Skin epidermis (tissue), 12 donors: ENCODE results near the gene FICD.
"Not testable (repeated sequence)": the region's sequence is repeated elsewhere in the genome, so short reads cannot be mapped to it uniquely, and the experiment has no call there.

Experiments
- H3K27ac ChIP-seq, 21 experiments: fragments of 200-600 bp; sonication (generic) in 11 of 21; one replicate each; pipeline ENCODE4 v1.5.0; 2020; ENCODE audit warnings: mild to moderate bottlenecking in 3 of 21, inconsistent platforms in 2 of 21, moderate library complexity in 2 of 21
- H3K4me3 ChIP-seq, 7 experiments: fragments of 200-600 bp; sonication (generic) in 2 of 7; one replicate each; pipeline ENCODE4 v1.5.0; 2020; ENCODE audit warnings: inconsistent platforms in 2 of 7, mild to moderate bottlenecking in 2 of 7, moderate library complexity in 1 of 7

Gene FICD

DNA sequence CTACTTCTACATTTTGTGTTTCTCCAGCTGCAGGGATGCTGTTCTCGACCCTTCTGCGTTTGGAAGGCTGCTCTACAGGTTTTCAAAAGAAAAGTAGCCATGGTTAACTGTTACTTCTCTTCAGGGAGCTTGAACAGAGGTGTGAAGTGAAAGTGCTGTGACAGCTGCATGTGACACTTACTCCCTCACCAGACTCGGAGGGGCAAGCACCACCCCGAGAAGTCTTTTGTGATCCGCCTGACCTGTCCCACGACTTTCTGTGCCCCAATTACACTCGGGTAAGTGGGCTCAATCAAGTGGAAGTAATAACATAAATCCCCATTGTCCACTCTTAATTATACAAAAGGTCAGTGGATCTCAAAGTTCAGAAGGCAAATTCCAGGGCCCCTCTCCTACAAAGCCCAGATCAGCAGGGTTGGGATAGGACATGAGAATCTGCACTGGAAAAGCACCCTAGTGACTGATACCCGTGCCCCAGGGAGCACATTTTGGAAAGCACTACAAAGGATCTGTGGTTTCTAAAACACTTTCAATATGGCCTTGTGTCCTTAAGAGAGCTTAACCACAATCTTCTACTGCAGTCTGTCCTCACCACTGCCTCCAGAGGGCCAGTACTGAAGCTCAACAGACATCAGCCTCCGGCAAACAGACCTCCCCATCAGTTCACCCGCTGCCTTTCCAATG lies 11.5 kb downstream of the FICD start:
- H3K4me3 ChIP-seq = no peak overlapping the region
- H3K27ac ChIP-seq = no peak overlapping the region

DNA sequence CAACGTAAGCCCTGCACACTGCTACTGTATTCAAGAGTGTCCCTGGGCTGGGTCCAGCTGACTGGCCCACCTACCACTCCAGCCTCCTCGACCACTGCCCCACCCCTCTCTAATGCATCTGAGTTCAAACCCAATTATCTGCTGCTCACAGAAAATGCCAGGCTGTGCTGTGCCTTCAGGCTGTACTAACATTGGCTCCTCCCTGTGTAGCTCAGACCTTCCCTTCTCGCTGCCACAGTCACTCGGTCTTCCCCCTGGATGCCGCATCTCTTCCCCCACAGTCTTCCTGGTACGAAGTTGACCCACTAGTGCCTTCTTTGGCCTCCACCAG lies 12.1 kb downstream of the FICD start:
- Histone ChIP-seq H3K27ac (peak overlapping the region in 1 of 21 experiments; percentile 36), H3K4me3 (no peak overlapping the region)

DNA sequence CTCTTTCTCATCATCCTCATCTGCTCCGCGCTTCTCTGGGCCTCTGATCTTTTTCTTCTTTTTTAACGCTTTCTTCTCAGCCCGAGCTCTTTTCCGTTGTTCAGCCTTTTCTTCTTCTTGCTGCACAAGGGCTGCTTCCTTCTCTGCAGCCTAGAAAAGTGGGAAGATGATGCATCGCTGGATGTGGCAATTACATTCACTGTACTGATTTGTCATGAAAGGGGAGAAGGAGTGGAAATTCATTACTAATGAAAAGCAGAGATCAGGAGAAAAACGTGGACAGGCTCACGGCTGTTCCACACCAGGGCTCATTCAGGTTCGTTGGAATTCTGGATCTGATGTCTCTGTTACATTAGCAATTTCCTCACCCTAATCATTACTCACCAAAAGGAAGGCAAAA lies 15.1 kb downstream of the FICD start:
- no peak overlapping the region for H3K4me3 ChIP-seq
- no peak overlapping the region for H3K27ac ChIP-seq

DNA sequence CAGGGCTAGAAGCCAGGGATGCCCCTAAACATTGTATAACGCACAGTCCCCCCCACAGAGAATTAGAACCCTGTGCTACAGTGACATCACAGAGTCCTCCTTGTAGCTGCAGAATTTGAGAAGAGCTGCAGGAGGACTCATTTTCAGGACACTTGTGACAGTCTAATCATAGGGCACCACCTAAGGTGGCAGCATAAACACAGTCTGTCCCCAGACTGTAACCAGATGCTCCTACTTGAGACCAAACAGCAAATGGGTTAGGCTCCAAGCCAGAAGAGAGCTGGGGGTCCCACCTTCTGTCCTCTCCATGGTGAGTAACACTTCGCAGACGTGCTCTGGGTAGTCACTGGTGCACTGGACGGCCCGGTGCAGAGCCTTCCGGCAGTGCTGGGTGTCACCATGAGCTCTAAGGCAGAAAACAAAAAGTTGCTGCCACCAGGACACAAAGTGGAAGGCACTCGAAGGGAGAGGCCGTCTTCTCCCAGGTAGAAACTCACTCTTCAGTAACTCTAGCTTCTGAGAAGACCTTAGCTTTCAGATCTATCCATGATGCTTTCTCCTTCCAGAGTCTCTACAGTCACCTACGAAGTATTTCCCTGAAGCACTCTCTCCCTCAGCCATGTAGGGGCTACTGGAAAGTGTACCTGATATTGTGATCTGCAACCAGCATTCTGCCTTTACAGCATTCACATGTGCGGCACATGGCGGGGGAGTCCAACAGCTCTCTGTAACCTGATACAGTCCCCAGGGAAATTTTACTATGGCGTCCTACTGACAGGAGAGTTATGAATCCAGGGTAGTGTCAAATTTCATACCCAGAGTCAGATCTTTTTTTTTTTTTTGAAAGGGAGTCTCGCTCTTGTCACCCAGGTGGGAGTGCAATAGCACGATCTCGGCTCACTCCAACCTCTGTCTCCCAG lies 17.1 kb downstream of the FICD start:
- no peak overlapping the region for H3K27ac ChIP-seq
- H3K4me3 ChIP-seq = no peak overlapping the region

DNA sequence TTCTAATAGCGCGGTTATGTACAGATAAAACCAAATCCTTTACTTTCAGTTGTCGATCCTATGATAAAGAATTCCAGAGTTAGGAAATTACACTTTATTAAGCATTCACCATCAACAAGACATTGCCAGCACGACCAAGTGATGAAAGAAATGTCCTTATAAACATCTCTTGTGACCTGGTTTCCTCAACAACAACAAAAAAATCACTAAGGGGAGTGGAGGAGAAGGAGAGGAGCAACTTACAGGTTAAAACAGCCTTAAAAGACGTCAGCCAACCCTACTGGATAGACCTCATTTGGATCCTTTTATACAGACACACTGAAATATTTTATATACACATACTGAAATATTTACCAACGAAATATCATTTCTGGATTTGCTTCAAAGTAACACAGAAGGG lies 23.1 kb downstream of the FICD start:
- H3K27ac ChIP-seq = no peak overlapping the region
- H3K4me3 ChIP-seq = no peak overlapping the region

DNA sequence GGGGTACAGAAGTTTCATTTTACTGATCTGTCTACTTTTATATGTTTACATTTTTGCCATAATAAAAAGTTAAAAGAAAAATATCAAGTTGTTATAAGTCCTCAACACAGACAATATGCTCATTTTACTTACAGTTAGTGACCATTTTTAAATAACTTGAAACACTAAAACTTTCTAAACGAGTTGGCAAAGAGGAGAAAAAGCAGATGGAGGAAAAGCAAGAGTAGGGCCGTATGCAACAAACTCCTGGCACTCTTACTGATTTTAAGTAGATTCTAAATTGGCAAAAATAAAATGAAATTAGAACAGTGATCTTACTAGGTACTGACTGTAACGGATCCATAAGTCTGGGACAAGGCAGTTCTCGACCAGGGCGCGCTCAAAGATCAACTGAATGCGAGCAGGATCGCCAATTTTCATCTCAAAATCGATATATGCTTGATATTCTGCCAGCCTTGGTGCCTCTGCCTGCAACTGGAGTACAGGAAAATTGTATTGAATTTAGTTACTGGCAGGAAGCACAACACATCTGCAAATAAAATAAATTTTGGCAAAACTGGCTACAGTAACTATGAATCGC lies 23.6 kb downstream of the FICD start:
- Histone ChIP-seq H3K4me3 (no peak overlapping the region), H3K27ac (no peak overlapping the region)

DNA sequence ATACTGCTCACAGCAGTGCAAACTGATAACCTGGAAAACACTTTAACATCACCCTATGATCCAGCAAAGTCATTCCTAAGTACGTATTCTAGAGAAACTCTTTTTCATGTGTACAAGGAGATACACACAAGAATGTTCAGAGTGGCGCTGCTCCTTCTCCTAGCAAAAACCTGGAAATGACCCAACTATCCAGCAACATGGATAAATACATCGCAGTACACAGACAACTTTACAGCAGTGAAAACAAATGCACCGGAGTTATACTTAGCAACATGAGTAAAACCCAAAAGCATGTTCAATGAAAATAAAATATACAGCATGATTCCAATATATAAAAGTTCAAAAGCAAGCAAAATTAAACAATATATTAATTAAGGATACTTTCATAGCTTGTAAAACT lies 27.2 kb downstream of the FICD start:
- peak overlapping the region in 2 of 21 experiments; percentile 60 to 72 for H3K27ac ChIP-seq
- H3K4me3 ChIP-seq = no peak overlapping the region

DNA sequence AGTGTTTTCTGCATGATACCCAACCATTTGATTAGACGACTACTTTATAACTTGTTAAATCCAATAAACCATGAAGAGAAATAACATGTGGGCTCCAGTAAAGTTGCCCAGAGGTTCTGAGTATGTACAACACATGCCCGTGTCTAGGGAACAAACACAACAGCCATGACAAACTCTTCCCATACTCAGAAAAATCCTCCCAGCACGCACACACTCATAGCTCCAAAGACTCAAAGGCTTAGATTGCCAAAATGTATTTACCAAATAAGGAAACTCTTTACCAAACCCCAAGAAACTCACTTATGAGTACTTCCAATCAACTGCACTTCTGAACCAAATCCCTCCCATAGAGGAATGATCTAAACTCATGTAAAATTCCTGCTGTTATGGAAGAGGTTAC lies 28.6 kb downstream of the FICD start:
- Histone ChIP-seq H3K27ac (peak overlapping the region in 1 of 21 experiments; percentile 10), H3K4me3 (no peak overlapping the region)

DNA sequence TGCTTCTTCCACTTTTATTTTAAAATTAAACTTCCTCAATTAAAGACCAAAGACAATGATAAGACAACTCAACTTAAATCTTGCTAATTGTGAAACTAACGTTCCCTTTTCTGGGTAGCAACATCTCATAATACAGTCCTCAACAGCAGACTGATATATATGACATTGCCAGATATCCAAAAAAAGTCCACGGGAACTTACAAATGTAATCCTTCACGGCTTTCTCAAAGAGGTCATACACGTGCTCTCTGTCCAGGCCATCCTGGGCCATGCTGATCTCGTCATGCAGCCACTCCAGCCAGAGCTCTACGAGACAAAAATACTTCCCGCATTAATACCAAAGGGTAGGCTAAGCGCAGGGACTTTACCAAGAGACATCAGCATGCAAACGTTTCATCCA lies 32.6 kb downstream of the FICD start:
- no peak overlapping the region for H3K4me3 ChIP-seq
- no peak overlapping the region for H3K27ac ChIP-seq

DNA sequence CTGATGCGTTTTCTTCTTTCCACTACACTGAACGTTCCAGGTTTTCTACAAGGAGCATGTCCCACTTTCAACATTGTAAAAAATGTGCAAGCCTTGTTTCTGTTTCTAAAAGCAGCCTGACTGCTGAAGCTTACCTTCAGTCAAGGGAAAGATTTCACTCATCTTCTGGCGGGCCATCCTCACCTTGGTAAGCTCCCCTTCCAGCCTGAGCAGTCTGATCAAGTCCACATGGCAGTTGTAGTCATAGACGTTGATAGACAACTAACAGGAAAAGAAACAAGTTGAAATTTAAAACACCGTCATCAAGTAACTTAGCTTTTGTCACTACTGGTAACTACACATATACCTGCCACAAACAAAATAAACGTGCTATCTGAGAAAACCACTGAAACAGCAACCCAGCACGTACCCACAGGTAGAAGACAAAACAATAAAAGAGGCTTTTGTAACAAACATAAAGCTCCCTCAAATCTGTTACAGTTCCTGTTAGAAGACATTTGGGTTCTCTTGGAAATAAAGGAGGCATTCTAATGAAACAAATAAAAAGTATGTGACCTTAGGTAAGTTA lies 34.0 kb downstream of the FICD start:
- H3K27ac ChIP-seq = no peak overlapping the region
- no peak overlapping the region for H3K4me3 ChIP-seq

DNA sequence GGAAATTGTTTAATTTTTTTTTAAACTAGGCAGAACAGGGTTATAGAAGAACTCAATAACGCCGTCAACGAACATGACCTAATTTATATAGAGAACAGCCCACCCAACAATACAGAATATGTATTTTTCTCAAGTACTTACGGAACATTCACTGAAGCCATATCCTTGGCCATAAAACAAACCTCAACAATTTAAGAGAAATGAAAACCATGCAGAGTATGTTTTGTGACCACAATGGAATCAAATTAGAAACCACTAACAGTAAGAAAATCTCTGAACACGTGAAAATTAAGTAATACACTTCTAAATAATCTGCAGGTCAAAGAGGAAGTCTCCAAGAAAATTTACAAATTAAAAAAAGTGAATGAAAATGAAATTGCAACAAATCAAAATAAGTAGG lies 36.5 kb downstream of the FICD start:
- H3K27ac ChIP-seq = no peak overlapping the region
- H3K4me3 ChIP-seq = no peak overlapping the region

DNA sequence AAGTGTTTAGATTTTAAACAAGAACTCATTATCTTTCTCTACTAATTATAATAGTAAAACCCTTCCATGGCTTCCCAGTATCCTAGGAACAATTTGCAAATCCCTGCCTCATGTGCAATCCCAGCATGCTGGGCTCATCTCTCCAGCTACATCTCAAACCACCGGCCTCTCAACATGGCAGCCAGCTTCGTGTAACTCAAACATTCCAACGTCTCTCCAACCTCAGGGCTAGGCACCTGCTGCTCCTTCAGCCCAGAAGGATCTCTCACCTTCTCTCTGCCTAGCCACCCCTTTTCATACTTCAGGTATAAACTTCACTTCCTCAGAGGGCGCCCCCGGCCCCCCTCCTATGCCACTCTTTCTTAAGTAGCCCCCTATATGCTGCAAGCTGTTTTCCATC lies 38.7 kb downstream of the FICD start:
- Histone ChIP-seq H3K27ac (no peak overlapping the region), H3K4me3 (no peak overlapping the region)

DNA sequence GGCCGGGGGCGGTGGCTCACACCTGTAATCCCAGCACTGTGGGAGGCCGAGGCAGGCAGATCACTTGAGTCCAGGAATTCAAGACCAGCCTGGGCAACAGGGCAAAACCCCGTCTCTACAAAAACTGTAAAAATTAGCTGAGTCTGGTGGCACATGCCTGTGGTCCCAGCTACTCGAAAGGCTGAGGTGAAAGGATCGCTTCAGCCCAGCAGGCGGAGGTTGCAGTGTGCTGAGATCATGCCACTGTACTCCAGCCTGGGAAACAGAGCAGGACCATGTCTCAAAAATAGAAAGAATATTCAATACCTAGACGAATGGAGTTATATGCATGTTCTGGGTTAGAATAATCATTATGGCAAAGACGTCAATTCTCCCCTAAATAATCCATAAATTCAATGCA lies 40.3 kb downstream of the FICD start:
- not testable (repeated sequence) for H3K27ac ChIP-seq, H3K4me3 ChIP-seq

DNA sequence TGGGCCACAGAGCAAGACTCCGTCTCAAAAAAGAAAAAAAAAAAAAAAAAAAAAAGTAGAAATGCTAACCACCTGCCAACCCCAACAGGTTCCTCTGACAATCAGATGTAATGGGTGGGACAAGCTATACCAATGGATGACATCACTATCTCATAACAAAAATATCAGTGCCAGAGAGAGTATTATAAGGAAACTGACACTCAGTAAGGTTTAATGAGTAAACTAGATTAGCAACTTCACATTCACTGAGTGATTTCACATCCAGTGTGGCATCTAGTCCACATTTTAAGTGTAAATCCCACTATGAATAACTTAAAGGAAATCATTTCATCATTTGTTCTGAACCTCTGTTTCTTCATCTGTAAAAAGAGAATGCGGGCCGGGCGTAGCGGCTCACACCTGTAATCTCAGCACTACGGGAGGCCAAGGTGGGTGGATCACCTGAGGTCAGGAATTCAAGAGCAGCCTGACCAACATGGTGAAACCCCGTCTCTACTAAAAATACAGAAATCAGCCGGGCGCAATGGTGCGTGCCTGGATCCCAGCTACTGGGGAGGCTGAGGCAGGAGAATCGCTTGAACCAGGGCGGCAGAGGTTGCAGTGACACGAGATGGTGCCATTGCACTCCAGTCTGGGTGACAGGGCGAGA lies 44.1 kb downstream of the FICD start:
- Histone ChIP-seq H3K4me3 (no peak overlapping the region), H3K27ac (no peak overlapping the region)

DNA sequence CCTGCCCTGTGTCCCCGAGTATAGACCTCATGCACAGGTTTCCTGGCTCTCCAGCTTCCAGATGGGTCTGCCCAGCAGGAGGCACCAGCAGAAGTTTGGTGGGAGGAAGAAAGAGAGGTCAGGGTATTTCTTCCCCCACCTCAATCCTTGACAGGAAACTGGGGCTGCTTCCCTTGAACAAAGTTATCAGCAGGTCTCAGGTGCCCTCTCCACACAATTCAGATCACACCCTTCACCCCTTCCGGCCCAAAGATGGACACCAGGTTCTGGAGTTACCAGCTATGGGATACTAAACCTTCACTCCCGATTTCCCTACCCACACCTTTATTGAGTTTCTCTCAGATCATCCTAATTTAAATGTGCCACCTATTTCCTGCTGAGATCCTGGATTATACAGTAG lies 44.7 kb downstream of the FICD start:
- Histone ChIP-seq H3K27ac (peak overlapping the region in 3 of 21 experiments; percentile 81 to 95 (median 93)), H3K4me3 (peak overlapping the region in 5 of 7 experiments; percentile 78 to 94 (median 90))

DNA sequence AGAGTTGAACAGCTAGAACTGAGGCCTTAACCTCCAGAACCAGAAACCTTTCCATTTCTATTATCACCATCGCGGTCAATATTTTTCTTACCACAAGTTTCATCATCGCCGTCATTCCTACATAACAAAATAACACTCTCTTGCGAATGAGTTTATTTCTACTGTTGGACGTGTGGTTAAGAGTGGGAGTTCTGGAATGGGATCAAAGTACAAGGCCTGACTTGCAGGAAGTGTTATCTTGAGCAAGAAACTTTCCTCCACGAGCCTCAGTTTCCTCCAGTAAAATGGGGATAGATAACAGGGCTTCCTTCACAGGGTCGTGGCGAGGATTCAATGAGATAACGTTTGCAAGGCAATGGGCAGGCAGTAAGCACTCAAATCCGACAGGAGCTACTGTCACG lies 45.2 kb downstream of the FICD start:
- peak overlapping the region in 20 of 21 experiments; percentile 65 to 97 (median 93) for H3K27ac ChIP-seq
- peak overlapping the region; percentile 62 to 94 (median 88) for H3K4me3 ChIP-seq

DNA sequence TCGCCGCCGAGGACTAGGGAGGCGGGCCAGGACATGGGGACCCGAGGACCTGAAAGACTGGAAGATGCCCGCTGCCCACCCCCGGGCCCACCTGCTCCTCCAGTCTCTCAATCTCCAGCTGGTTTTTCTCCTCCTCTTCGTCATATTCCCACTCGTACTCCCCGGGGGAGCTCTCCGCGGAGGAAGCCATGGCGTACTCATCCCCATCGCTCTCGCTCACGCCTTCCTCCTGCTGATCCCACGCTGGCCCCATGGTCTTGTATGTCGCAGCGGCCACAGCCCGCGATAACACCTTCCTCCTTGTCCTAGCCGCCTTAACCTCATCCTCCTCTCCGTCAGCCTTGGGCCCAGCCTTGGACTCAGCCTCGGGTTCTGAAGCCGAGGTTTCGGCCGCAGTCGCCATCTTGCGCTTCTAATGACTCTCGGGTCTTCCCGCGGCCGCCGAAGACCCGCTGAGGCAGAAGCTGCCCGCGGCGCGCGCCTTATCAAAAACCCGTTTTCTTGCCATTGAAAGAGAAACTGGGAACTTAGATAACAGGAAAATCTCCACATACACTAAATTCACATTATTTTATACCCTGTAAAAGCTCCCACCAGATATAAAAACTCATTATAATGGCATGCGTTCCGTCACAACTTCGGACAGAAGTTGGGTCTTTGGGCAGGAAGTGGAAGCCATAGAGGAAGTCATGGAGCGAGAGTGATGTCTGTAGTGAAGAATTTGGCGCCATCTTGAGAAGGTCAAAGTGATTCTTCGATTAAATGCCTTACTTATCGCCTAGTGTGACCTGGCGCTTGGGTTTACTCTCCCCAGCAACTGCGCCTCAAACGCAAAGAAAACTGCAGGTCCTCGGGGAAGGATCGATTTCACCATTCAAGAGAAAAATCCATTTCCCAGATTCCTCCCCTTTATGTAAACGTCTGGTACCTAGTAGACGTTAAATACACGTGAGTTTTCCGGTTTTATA lies 46.0 kb downstream of the FICD start, which contains the start of gene SART3:
TSS of gene SART3 (minus strand) at position 422 of the 968 bp plus-strand sequence. CDS start at position 403, 19 bp downstream.
- Histone ChIP-seq H3K27ac (peak within 1 kb of the TSS; percentile 65 to 97 (median 93)), H3K4me3 (peak within 1 kb of the TSS; percentile 62 to 94 (median 88))

DNA sequence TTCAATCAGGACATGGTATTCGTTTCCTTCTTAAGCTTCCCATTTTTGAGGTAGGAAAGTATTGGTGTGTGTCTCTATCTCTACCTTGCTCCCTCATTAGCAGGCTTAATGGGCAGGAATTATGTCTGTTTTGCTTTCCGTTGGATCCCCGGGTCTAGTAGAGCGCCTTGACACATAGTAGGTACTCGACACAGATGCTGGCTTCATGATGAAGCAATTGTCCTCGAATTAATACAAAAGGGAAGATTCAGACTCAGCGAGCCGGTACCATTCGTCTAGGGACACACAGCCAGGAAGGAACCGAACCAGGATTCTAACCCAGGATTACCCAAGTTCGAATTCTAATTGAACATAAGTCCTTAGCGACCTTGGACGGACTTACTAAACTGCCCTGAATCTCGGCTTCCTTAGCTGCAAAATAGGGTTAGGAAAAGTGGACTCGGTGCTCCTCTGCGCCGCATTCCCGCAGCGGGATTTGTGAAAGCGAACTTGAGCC lies 46.8 kb downstream of the FICD start:
- Histone ChIP-seq H3K27ac (peak overlapping the region in 19 of 21 experiments; percentile 78 to 97 (median 93)), H3K4me3 (peak overlapping the region; percentile 62 to 94 (median 88))
